ENCODE data around the gene SF1. TPM values are rescaled to one million over a fixed set of nuclear protein-coding genes. Genes with fewer than 3 reads are reported as not detected.
A peak's percentile ranks its signal among the peaks of the same experiment; 100 is the strongest.

Gene SF1
- total RNA-seq, 1 donor from 2014 or later: 183 TPM

DNA sequence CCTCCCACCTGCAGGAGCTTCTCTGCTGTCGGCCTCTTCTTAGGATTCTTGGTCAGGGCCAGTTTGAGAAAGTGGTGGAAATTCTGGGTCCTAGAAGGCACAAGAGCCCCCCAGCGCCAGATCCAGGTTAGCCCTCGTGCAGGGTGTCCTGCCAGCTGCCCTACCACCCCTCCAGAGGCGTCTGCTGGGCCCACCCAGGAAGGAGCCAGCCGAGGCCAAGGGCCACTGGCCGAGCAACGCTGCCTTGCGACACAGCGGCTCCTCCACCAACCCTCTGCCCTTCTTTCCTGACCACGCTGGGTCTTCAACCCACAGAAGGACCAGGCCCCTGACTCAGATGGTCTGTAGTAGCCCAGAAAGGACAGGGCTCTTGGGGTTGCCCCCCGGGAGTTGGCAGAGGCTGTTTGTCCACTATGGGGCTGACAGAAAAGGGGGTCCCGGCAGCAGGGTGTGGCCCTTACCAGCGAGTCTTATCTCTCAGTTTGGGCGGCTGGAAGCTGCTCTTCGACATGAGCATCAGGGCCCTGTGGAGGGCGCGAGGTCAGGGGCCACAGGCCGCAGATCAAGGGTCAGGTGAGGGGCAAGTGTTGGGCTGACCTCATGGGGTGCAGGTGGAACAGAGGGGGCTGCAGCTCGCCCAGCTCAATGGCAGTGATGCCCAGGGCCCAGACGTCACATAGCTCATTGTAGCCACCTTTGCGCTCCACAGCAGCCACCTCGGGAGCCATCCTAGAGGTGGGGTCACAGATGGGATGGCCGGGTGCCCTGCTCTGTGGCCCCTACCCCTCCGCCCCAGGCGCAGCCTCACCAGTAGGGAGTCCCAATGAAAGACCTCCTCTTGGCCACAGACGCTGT lies 22.2 kb upstream of the SF1 start:
- Mint-ChIP-seq H3K27ac (ENCODE audit: unreplicated experiment) (no peak overlapping the region), H3K27me3 (ENCODE audit: low read depth) (no peaks in the 10 kb centered on the region), H3K36me3 (ENCODE audit: low read depth) (peaks cover 2% of the 10 kb centered on the region), H3K9me3 (ENCODE audit: low read depth) (no peaks in the 10 kb centered on the region), H3K4me3 (ENCODE audit: unreplicated experiment) (no peak overlapping the region), H3K4me1 (ENCODE audit: low read depth) (peaks cover 13% of the 10 kb centered on the region)
- DNase-seq (ENCODE audit: low spot score): no peak
- no peak for TF ChIP-seq CTCF (IDR thresholded peaks at IDR 0.05)

DNA sequence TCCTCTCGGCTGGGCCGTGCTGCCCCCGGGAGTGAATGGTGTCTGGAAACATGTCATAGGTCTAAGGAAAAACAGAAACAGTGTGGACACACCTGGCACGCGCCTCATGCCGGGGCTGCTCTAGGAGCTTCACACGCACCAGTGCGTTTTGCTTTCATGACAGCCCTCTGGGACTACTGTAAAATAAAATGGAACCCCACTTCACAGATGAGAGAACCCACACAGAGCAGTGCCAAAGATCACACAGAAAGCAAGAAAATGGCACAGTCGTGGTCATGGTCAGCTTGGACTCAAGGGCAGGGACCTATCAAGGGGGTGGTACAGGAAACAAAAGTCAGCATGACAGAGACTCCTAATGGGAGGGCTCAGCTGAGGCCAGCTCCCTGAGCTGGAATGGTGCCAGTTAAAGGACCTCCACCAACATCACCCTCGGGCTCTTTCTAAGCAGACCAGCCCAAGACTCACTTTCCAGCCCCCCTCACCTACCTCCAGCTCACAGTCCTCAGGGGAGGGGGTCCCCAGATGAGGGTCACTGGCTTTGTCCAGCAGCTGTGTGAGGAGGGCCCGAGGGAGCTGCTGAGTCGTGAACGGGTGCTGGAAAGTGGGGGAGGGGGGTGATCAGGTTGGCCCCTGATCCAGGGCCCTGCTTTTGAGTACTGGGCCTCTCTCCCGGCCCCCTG lies 21.4 kb upstream of the SF1 start:
- peaks cover 2% of the 10 kb centered on the region for H3K36me3 Mint-ChIP-seq (ENCODE audit: low read depth)
- no peak for TF ChIP-seq CTCF (IDR thresholded peaks at IDR 0.05)
- no peaks in the 10 kb centered on the region for H3K9me3 Mint-ChIP-seq (ENCODE audit: low read depth)
- H3K4me1 Mint-ChIP-seq (ENCODE audit: low read depth): peaks cover 13% of the 10 kb centered on the region
- H3K27me3 Mint-ChIP-seq (ENCODE audit: low read depth): no peaks in the 10 kb centered on the region
- peak; percentile 77 for DNase-seq (ENCODE audit: low spot score)
- no peak overlapping the region for H3K4me3 Mint-ChIP-seq (ENCODE audit: unreplicated experiment)
- no peak overlapping the region for H3K27ac Mint-ChIP-seq (ENCODE audit: unreplicated experiment)

DNA sequence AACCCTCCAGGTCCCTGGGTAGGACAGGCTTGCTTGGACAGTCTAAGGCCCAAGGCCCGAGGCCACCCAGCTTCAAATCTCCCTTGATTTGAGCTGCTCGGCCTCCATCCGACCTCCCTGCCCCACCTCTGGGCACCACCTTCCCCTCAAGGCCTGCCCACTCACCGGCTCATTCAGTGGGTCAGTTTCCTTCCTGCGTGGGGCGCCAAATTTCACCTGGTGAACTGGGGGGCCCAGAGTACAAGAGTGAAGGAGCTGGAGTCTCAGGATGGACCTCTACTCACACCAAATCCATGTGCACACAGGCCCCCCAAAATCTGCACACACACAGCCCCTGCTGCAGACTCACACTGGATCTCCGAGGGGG lies 20.9 kb upstream of the SF1 start:
- H3K9me3 Mint-ChIP-seq (ENCODE audit: low read depth): no peaks in the 10 kb centered on the region
- peaks cover 13% of the 10 kb centered on the region for H3K4me1 Mint-ChIP-seq (ENCODE audit: low read depth)
- H3K4me3 Mint-ChIP-seq (ENCODE audit: unreplicated experiment): no peak overlapping the region
- no peaks in the 10 kb centered on the region for H3K27me3 Mint-ChIP-seq (ENCODE audit: low read depth)
- DNase-seq (ENCODE audit: low spot score): peak; percentile 84
- H3K36me3 Mint-ChIP-seq (ENCODE audit: low read depth): peaks cover 2% of the 10 kb centered on the region
- H3K27ac Mint-ChIP-seq (ENCODE audit: unreplicated experiment): no peak overlapping the region
- no peak for TF ChIP-seq CTCF (IDR thresholded peaks at IDR 0.05)

DNA sequence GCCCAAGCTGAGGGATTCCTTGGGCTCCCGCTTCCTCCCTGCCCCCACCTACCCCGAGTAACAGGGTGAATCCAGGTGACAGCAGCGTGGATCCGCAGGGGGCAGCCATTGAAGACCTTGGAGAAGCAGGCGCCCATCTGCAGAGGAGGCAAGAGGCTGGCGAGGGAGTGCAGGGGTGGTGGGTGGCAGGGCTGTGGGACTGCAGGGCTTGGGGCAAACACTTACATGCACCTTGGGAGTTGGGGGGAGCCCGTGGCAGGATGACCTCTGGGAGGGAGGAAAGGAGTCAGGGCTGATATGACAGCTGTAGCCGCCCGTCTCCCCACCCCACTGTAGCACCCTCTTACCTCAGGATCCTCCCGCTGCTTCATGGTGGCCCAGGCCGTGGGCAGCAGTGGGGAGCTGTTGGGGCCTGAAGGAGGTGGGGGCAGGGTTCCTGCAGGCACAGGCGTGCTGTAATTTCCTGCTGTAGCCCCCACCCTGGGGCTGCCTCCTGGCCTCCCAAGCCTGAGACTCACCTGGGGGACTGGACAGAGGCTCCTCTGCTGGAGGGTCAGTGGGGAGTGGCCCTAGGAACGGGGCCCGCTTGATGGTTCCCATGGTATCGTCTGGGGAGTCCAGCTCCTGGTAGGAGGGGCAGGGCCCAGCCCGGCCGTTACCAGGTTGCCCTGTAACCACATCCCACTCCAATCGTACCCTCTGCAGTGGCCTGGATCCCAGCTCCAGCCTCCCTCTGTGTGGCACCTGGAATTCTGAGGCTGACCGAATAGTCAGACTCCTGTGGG lies 18.6 kb upstream of the SF1 start:
- H3K36me3 Mint-ChIP-seq (ENCODE audit: low read depth): peaks cover 2% of the 10 kb centered on the region
- H3K27ac Mint-ChIP-seq (ENCODE audit: unreplicated experiment): no peak overlapping the region
- no peaks in the 10 kb centered on the region for H3K9me3 Mint-ChIP-seq (ENCODE audit: low read depth)
- peaks cover under 1% of the 10 kb centered on the region for H3K4me1 Mint-ChIP-seq (ENCODE audit: low read depth)
- TF ChIP-seq CTCF (IDR thresholded peaks at IDR 0.05): no peak
- H3K4me3 Mint-ChIP-seq (ENCODE audit: unreplicated experiment): no peak overlapping the region
- no peaks in the 10 kb centered on the region for H3K27me3 Mint-ChIP-seq (ENCODE audit: low read depth)
- peak; percentile 63 for DNase-seq (ENCODE audit: low spot score)

Data from chondrocyte (in vitro differentiated cells).